NCI-H2171 (cell line): ENCODE results near the gene SPSB4.
"Not testable (repeated sequence)": the region's sequence is repeated elsewhere in the genome, so short reads cannot be mapped to it uniquely, and the experiment has no call there.

ENCODE experiments used
- DNase-seq: peaks from one replicate; lab custom pipeline; 2025; lab: John Stamatoyannopoulos, UW

SPSB4 gene

GRCh38 chr3:141095546-141095937, 44.4 kb downstream of the SPSB4 start:
- no peak for DNase-seq

GRCh38 chr3:141096164-141096563, 45.0 kb downstream of the SPSB4 start:
- no peak for DNase-seq

GRCh38 chr3:141096981-141097380, 45.8 kb downstream of the SPSB4 start:
- no peak for DNase-seq

GRCh38 chr3:141100112-141100511, 49.0 kb downstream of the SPSB4 start:
- no peak for DNase-seq

GRCh38 chr3:141100531-141101320, 49.6 kb downstream of the SPSB4 start:
- no peak for DNase-seq

GRCh38 chr3:141102372-141102771, 51.2 kb downstream of the SPSB4 start:
- no peak for DNase-seq

- DNase-seq: no peak
Observed at GRCh38 chr3:141103067-141103466, 51.9 kb downstream of the SPSB4 start.

- DNase-seq: no peak
Observed at GRCh38 chr3:141103503-141103902, 52.4 kb downstream of the SPSB4 start.

GRCh38 chr3:141104151-141104821, 53.1 kb downstream of the SPSB4 start:
- no peak for DNase-seq

GRCh38 chr3:141105828-141106628, 54.9 kb downstream of the SPSB4 start:
- peak; percentile 70 for DNase-seq

GRCh38 chr3:141106842-141107241, 55.7 kb downstream of the SPSB4 start:
- no peak for DNase-seq

- no peak for DNase-seq
Observed at GRCh38 chr3:141108039-141108438, 56.9 kb downstream of the SPSB4 start.

GRCh38 chr3:141109751-141110150, 58.6 kb downstream of the SPSB4 start:
- no peak for DNase-seq

GRCh38 chr3:141110322-141110721, 59.2 kb downstream of the SPSB4 start:
- DNase-seq: no peak

- no peak for DNase-seq
Observed at GRCh38 chr3:141111364-141112155, 60.4 kb downstream of the SPSB4 start.

- DNase-seq: no peak
Observed at GRCh38 chr3:141112686-141113297, 61.6 kb downstream of the SPSB4 start.

GRCh38 chr3:141113680-141114079, 62.5 kb downstream of the SPSB4 start:
- DNase-seq: not testable (repeated sequence)

GRCh38 chr3:141114179-141114745, 63.1 kb downstream of the SPSB4 start:
- no peak for DNase-seq

GRCh38 chr3:141114816-141115460, 63.8 kb downstream of the SPSB4 start:
- DNase-seq: no peak

GRCh38 chr3:141115789-141116541, 64.8 kb downstream of the SPSB4 start:
- no peak for DNase-seq
